GM18511 (cell line): Measurements from ENCODE around the gene ZBTB20.

Experiments
- ATAC-seq: cut with Tn5 transposase; IDR thresholded peaks from one replicate; pipeline ENCODE4 v1.9.1; 2021; ENCODE audit warnings: mild to moderate bottlenecking, moderate library complexity; ENCODE audit not compliant: unreplicated experiment

Gene ZBTB20

GRCh38 chr3:114796796-114797195 lies 350.3 kb downstream of the ZBTB20 start:
- no peak for ATAC-seq

GRCh38 chr3:114794894-114795630 lies 352.0 kb downstream of the ZBTB20 start:
- no peak for ATAC-seq

- no peak for ATAC-seq
Measured at GRCh38 chr3:114792159-114792918, 354.7 kb downstream of the ZBTB20 start.

- ATAC-seq, result no peak
Measured at GRCh38 chr3:114790752-114791151, 356.3 kb downstream of the ZBTB20 start.

GRCh38 chr3:114789803-114790202 lies 357.3 kb downstream of the ZBTB20 start:
- no peak for ATAC-seq

- no peak for ATAC-seq
Measured at GRCh38 chr3:114775395-114775794, 371.7 kb downstream of the ZBTB20 start.

GRCh38 chr3:114770874-114771273 lies 376.2 kb downstream of the ZBTB20 start:
- ATAC-seq, result no peak

GRCh38 chr3:114764056-114764492 lies 383.0 kb downstream of the ZBTB20 start:
- ATAC-seq, result no peak

GRCh38 chr3:114762144-114762543 lies 384.9 kb downstream of the ZBTB20 start:
- no peak for ATAC-seq

- ATAC-seq, result no peak
Measured at GRCh38 chr3:114760679-114761078, 386.4 kb downstream of the ZBTB20 start.

GRCh38 chr3:114758831-114759699 lies 388.0 kb downstream of the ZBTB20 start:
- ATAC-seq, result no peak

- ATAC-seq, result peak; percentile 91
Measured at GRCh38 chr3:114756506-114757279, 390.4 kb downstream of the ZBTB20 start.

- ATAC-seq, result peak; percentile 60
Measured at GRCh38 chr3:114746502-114746901, 400.6 kb downstream of the ZBTB20 start.

GRCh38 chr3:114745322-114746240 lies 401.5 kb downstream of the ZBTB20 start:
- ATAC-seq, result no peak

- ATAC-seq, result no peak
Measured at GRCh38 chr3:114743746-114744485, 403.2 kb downstream of the ZBTB20 start.

- ATAC-seq, result no peak
Measured at GRCh38 chr3:114741066-114741465, 406.0 kb downstream of the ZBTB20 start.

GRCh38 chr3:114739627-114740026 lies 407.5 kb downstream of the ZBTB20 start:
- no peak for ATAC-seq

- ATAC-seq, result no peak
Measured at GRCh38 chr3:114732353-114732752, 414.7 kb downstream of the ZBTB20 start.

GRCh38 chr3:114730397-114730796 lies 416.7 kb downstream of the ZBTB20 start:
- ATAC-seq, result no peak
